Fibroblast of lung (primary cell): ENCODE measurements around the gene CISH. TPM values are rescaled to one million over a fixed set of nuclear protein-coding genes. Genes with fewer than 3 reads are reported as not detected.

Source experiments
- DNase-seq, 2 donors: peaks; one replicate each; pipeline versions ENCODE4 v3.0.0 to v3.0.0-alpha.2; 2010; ENCODE audit warnings: low read depth in 2 of 2
- H2AFZ ChIP-seq: 2 replicates; pipeline ENCODE4 v1.5.1; 2012; ENCODE audit warnings: low read length, control low read depth, inconsistent platforms
- H3K27ac ChIP-seq: 2 replicates; pipeline ENCODE4 v1.5.1; 2011; ENCODE audit warnings: low read length, control low read depth; ENCODE audit not compliant: insufficient read depth
- H3K27me3 ChIP-seq: 2 replicates; pipeline ENCODE4 v1.5.1; 2011; ENCODE audit warnings: mild to moderate bottlenecking, low read length; ENCODE audit not compliant: control insufficient read depth, insufficient read depth
- H3K36me3 ChIP-seq: 2 replicates; pipeline ENCODE4 v1.5.1; 2011; ENCODE audit warnings: low read length; ENCODE audit not compliant: control insufficient read depth, insufficient read depth
- H3K4me1 ChIP-seq: 2 replicates; pipeline ENCODE4 v1.5.1; 2011; ENCODE audit warnings: low read length; ENCODE audit not compliant: control insufficient read depth, insufficient read depth; ENCODE audit errors: extremely low read depth
- H3K4me2 ChIP-seq: 2 replicates; pipeline ENCODE4 v1.5.1; 2011; ENCODE audit warnings: low read length, control low read depth; ENCODE audit not compliant: insufficient read depth; ENCODE audit errors: extremely low read depth
- H3K4me3 ChIP-seq, 4 experiments: fragments of 200-600 bp in 1 of 4; sonication (generic) in 1 of 4; replicated peaks in 1 of 4; 2 replicates each; pipeline ENCODE4 v1.5.1; 2011 to 2016; ENCODE audit warnings: low read length in 4 of 4, low read depth in 3 of 4, mild to moderate bottlenecking in 3 of 4, control low read depth in 2 of 4, inconsistent platforms in 1 of 4, mixed read lengths in 1 of 4; ENCODE audit not compliant: insufficient read depth in 1 of 4; ENCODE audit errors: control extremely low read depth in 1 of 4
- H3K79me2 ChIP-seq: 2 replicates; pipeline ENCODE4 v1.5.1; 2012; ENCODE audit warnings: mild to moderate bottlenecking, low read length, inconsistent platforms; ENCODE audit not compliant: control insufficient read depth, insufficient read depth
- H3K9ac ChIP-seq: 2 replicates; pipeline ENCODE4 v1.5.1; 2011; ENCODE audit warnings: mild to moderate bottlenecking, low read length, control low read depth; ENCODE audit not compliant: insufficient read depth
- H3K9me3 ChIP-seq: 2 replicates; pipeline ENCODE4 v1.5.1; 2012; ENCODE audit warnings: low read depth, low read length; ENCODE audit not compliant: control insufficient read depth, insufficient read depth
- H4K20me1 ChIP-seq: 2 replicates; pipeline ENCODE4 v1.5.1; 2011; ENCODE audit warnings: low read length; ENCODE audit not compliant: control insufficient read depth, insufficient read depth; ENCODE audit errors: extremely low read depth
- CTCF ChIP-seq, 2 donors: IDR thresholded peaks in 1 of 2; conservative IDR thresholded peaks in 1 of 2; 1 replicate in 1 of 2; 2 replicates in 1 of 2; pipeline ENCODE4 v1.5.1; 2011 to 2012; ENCODE audit warnings: low read length in 2 of 2, control low read depth in 1 of 2, inconsistent platforms in 1 of 2, low read depth in 1 of 2, mild to moderate bottlenecking in 1 of 2
- EZH2 ChIP-seq: IDR thresholded peaks from 2 replicates; pipeline ENCODE4 v1.5.1; 2012; ENCODE audit warnings: low read length, control low read depth, mild to moderate bottlenecking; ENCODE audit errors: missing control alignments
- polyA plus RNA-seq, 2 donors: library from polyadenylated mRNA; depleted of rRNA in 1 of 2; stranded (reverse) in 1 of 2; unstranded in 1 of 2; fragments of >200 nt; gene quantifications; 2 replicates each; pipeline ENCODE4 v1.2.1, GENCODE V29; 2011 to 2012; ENCODE audit warnings: missing spikeins in 1 of 2
- total RNA-seq: library from RNA; depleted of rRNA; stranded (reverse); fragments of >200 nt; gene quantifications from 2 replicates; pipeline ENCODE4 v1.2.1, GENCODE V29; 2014

Gene CISH
- total and polyA plus RNA-seq, 2 donors (not counting 1 experiment from before 2014, with no cell fraction given): 0.99 to 1.9 TPM

DNA sequence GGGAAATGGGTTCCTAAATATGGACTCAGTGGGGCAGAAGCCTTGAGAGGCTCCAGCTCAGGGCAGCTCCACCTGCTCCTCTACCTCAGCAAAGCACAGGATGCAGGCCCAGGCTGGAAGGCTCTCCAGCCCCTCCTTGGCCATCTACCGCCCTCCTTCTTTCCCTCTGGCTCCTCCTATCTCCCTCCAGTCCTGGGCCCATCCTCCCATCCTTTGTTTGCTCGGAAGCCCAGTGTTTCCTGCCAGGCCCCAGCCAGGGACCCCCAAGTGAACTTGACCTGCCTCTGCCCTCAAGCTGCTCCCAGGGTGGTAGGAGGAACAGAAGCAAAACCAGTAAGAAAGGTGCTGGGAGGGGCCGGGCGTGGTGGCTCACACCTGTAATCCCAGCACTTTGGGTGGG is 25.4 kb upstream of the CISH start:
- Histone ChIP-seq H3K9ac (no peak overlapping the region), H3K4me2 (no peak overlapping the region), H2AFZ (no peak overlapping the region), H3K36me3 (no peaks in the 10 kb centered on the region), H3K27ac (no peak overlapping the region), H3K79me2 (no peaks in the 10 kb centered on the region), H3K4me1 (peaks cover 10% of the 10 kb centered on the region), H3K27me3 (no peaks in the 10 kb centered on the region), H4K20me1 (no peaks in the 10 kb centered on the region), H3K4me3 (no peak overlapping the region), H3K9me3 (no peaks in the 10 kb centered on the region)
- DNase-seq: no peak
- TF ChIP-seq EZH2 (no peak), CTCF (conservative IDR thresholded peaks at IDR 0.05 in 1 of 2, IDR thresholded peaks at IDR 0.05 in 1 of 2; ENCODE audit: low read depth in 1 of 2, low read length in 2 of 2) (no peak)

GRCh38 chr3:50635066-50635465 is 23.5 kb upstream of the CISH start:
- Histone ChIP-seq H3K9me3 (no peaks in the 10 kb centered on the region), H3K27ac (no peak overlapping the region), H3K4me1 (peaks cover 10% of the 10 kb centered on the region), H3K4me2 (no peak overlapping the region), H3K36me3 (no peaks in the 10 kb centered on the region), H3K4me3 (no peak overlapping the region), H3K79me2 (no peaks in the 10 kb centered on the region), H3K9ac (no peak overlapping the region), H2AFZ (no peak overlapping the region), H3K27me3 (no peaks in the 10 kb centered on the region), H4K20me1 (no peaks in the 10 kb centered on the region)
- TF ChIP-seq CTCF (conservative IDR thresholded peaks at IDR 0.05 in 1 of 2, IDR thresholded peaks at IDR 0.05 in 1 of 2; ENCODE audit: low read depth in 1 of 2, low read length in 2 of 2) (no peak), EZH2 (no peak)
- DNase-seq: no peak

GRCh38 chr3:50633230-50633790 is 21.7 kb upstream of the CISH start:
- Histone ChIP-seq H3K79me2 (no peaks in the 10 kb centered on the region), H3K36me3 (no peaks in the 10 kb centered on the region), H3K9ac (no peak overlapping the region), H3K4me2 (no peak overlapping the region), H4K20me1 (no peaks in the 10 kb centered on the region), H3K9me3 (no peaks in the 10 kb centered on the region), H3K27me3 (no peaks in the 10 kb centered on the region), H3K27ac (no peak overlapping the region), H3K4me3 (no peak overlapping the region), H2AFZ (no peak overlapping the region), H3K4me1 (peaks cover 2% of the 10 kb centered on the region)
- DNase-seq: no peak
- TF ChIP-seq CTCF (conservative IDR thresholded peaks at IDR 0.05 in 1 of 2, IDR thresholded peaks at IDR 0.05 in 1 of 2; ENCODE audit: low read depth in 1 of 2, low read length in 2 of 2): no peak
- TF ChIP-seq EZH2: no peak
